GM12878 (cell line): ENCODE results near the gene KLHL22. TPM values are rescaled to one million over a fixed set of nuclear protein-coding genes. Genes with fewer than 3 reads are reported as not detected.

ENCODE experiments used
- CBX3 ChIP-seq: fragments of 200-600 bp; sonication (generic); IDR thresholded peaks from 2 replicates; pipeline ENCODE4 v1.6.1; 2016; ENCODE audit warnings: low read depth, borderline replicate concordance
- JUNB ChIP-seq: IDR thresholded peaks from 2 replicates; pipeline ENCODE4 v1.6.1; 2016; ENCODE audit warnings: antibody characterized with exemption, mild to moderate bottlenecking
- NFYB ChIP-seq: IDR thresholded peaks from 2 replicates; pipeline ENCODE4 v1.6.1; 2011; ENCODE audit warnings: low read depth, mild to moderate bottlenecking, low read length, improper control_type of control experiment, moderate library complexity; ENCODE audit not compliant: insufficient read depth
- NRF1 ChIP-seq: conservative IDR thresholded peaks from 2 replicates; pipeline ENCODE4 v1.6.1; 2011; ENCODE audit warnings: mild to moderate bottlenecking, low read depth, low read length, improper control_type of control experiment
- RELA ChIP-seq: fragments of 450-650 bp; IDR thresholded peaks from 2 replicates; pipeline ENCODE4 v1.8.0; 2014; ENCODE audit warnings: borderline replicate concordance; ENCODE audit not compliant: partially characterized antibody
- YY1 ChIP-seq: IDR thresholded peaks from 2 replicates; pipeline ENCODE4 v1.6.1; 2011; ENCODE audit warnings: low read depth, mild to moderate bottlenecking, low read length
- polyA plus RNA-seq, 11 experiments: library from polyadenylated mRNA; depleted of rRNA in 4 of 11; unstranded in 6 of 11; stranded (reverse) in 5 of 11; fragments of >200 nt; fragmentation: Nextera tagmentation in 4 of 11; fragmentation: Illumina TruSeq in 1 of 11; extraction: Ambion mirVana in 4 of 11; extraction: Trizol in 1 of 11; gene quantifications; 1 replicate in 1 of 11; 2 replicates in 10 of 11; pipeline versions ENCODE4 v1.2.1 to v1.2.3, GENCODE V29; 2011 to 2016; ENCODE audit warnings: inconsistent platforms in 2 of 11, missing spikeins in 2 of 11, low read depth in 1 of 11
- total RNA-seq, 4 experiments: library from RNA; depleted of rRNA in 3 of 4; stranded (reverse); fragments of >200 nt in 3 of 4; fragmentation: Illumina TruSeq in 1 of 4; extraction: Trizol in 1 of 4; gene quantifications; 2 replicates each; pipeline versions ENCODE4 v1.2.1 to v1.2.3, GENCODE V29; 2013 to 2021
- TF ChIP-seq, protein P1 (sequence below): fragments of 150-350 bp; IDR thresholded peaks from 2 replicates; pipeline ENCODE4 v1.6.1; 2016; ENCODE audit warnings: low read depth, low read length
- TF ChIP-seq, protein P2 (sequence below): fragments of 150-350 bp; IDR thresholded peaks from 2 replicates; pipeline ENCODE4 v1.6.1; 2014; ENCODE audit warnings: mild to moderate bottlenecking, low read depth, low read length

KLHL22 gene
- total and polyA plus RNA-seq, 10 of the 15 experiments (the other 5 are each of a cell fraction or from before 2014, with no cell fraction given): 0.06 to 22.1 (median 14.2) TPM

DNA sequence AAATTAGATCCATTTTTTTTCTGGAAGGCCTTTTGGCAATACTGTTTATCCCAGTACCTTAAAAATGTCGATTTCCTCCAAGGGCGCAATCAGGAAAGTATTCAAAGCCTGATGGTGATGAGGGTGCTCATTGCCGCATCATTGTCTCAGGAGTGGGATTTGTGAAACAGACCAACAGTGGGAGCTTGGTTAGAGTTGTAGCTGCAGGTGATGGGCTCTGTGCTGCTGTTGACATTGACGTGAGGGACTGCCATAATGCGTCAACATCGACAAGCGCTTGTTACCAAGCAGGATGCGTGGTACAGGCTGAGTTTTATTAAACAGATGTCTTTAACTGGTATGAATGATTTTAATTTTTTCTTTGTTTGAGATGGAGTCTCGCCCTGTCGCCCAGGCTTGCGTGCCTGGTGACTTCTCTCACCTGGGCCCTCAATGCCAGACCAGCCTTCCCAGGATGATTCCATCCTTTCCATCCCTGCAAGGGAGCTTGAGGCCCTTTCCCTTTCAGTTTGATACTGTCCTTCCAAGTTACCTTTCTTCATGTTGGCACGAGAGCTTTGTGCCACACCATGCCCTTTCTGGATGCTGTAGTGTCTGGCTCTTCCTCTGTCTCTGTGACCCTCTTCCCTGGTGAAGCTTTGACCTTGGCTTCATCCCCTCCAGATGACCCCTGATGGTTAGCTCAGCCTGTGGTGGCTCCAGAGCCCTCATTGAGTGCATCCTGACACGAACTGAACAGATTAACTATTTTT lies 22.4 kb upstream of the KLHL22 start (continued):
- no peak for TF ChIP-seq NFYB
- no peak for TF ChIP-seq RELA
- TF ChIP-seq, protein P1, sequence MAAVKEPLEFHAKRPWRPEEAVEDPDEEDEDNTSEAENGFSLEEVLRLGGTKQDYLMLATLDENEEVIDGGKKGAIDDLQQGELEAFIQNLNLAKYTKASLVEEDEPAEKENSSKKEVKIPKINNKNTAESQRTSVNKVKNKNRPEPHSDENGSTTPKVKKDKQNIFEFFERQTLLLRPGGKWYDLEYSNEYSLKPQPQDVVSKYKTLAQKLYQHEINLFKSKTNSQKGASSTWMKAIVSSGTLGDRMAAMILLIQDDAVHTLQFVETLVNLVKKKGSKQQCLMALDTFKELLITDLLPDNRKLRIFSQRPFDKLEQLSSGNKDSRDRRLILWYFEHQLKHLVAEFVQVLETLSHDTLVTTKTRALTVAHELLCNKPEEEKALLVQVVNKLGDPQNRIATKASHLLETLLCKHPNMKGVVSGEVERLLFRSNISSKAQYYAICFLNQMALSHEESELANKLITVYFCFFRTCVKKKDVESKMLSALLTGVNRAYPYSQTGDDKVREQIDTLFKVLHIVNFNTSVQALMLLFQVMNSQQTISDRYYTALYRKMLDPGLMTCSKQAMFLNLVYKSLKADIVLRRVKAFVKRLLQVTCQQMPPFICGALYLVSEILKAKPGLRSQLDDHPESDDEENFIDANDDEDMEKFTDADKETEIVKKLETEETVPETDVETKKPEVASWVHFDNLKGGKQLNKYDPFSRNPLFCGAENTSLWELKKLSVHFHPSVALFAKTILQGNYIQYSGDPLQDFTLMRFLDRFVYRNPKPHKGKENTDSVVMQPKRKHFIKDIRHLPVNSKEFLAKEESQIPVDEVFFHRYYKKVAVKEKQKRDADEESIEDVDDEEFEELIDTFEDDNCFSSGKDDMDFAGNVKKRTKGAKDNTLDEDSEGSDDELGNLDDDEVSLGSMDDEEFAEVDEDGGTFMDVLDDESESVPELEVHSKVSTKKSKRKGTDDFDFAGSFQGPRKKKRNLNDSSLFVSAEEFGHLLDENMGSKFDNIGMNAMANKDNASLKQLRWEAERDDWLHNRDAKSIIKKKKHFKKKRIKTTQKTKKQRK: no peak
- no peak for TF ChIP-seq YY1
- TF ChIP-seq JUNB: no peak
- TF ChIP-seq NRF1: no peak
- no peak for TF ChIP-seq CBX3
- TF ChIP-seq, protein P2, sequence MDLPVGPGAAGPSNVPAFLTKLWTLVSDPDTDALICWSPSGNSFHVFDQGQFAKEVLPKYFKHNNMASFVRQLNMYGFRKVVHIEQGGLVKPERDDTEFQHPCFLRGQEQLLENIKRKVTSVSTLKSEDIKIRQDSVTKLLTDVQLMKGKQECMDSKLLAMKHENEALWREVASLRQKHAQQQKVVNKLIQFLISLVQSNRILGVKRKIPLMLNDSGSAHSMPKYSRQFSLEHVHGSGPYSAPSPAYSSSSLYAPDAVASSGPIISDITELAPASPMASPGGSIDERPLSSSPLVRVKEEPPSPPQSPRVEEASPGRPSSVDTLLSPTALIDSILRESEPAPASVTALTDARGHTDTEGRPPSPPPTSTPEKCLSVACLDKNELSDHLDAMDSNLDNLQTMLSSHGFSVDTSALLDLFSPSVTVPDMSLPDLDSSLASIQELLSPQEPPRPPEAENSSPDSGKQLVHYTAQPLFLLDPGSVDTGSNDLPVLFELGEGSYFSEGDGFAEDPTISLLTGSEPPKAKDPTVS: no peak
